Inflammatory macrophage treated with lipopolysaccharide for 1 hour (primary cell): Measurements from ENCODE around the gene ANKRD23.
"Not testable (repeated sequence)": the region's sequence is repeated elsewhere in the genome, so short reads cannot be mapped to it uniquely, and the experiment has no call there.

Experiments
- DNase-seq, 2 donors: peaks; one replicate each; pipeline ENCODE4 v3.0.0-alpha.2; 2020 to 2022

ANKRD23 gene

DNA sequence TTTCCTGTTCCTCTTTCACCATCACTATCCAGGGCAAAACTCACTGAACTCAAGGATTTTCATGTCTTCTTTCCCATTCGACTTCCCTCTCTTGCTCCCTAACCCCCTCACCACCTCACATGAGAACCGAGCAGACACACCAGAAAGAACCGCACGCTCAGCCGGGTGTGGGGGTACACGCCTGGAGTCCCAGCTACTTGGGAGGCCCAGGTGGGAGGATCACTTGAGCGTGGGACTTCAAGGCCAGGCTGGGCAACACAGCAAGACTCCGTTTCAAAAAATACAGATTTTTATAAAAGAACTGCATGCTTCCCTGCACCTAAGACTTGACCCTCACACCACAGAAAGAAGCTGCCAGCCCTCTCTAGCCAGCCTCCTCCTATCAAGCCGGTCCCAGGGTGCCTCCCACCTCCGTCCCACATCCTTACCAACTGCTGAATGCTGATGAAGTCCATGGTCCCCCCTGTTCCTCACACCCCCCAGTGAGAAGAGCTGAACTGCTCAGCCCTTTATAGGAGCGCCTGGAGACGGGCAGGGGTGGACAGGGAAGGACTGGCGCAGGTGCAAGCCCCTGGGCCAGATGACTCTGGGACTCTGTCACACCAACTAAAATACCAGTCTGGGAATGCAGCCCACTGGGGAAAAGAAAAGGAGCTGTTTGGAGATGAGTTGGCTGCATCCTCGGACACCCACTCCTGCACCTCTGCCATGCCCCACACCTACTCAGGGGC is at the start of gene ANKRD23:
Gene ANKRD23, minus strand, starts transcription at position 484 of the 731 bp plus-strand sequence. Its CDS starts 29 bp downstream, at position 455.
- no peak for DNase-seq

DNA sequence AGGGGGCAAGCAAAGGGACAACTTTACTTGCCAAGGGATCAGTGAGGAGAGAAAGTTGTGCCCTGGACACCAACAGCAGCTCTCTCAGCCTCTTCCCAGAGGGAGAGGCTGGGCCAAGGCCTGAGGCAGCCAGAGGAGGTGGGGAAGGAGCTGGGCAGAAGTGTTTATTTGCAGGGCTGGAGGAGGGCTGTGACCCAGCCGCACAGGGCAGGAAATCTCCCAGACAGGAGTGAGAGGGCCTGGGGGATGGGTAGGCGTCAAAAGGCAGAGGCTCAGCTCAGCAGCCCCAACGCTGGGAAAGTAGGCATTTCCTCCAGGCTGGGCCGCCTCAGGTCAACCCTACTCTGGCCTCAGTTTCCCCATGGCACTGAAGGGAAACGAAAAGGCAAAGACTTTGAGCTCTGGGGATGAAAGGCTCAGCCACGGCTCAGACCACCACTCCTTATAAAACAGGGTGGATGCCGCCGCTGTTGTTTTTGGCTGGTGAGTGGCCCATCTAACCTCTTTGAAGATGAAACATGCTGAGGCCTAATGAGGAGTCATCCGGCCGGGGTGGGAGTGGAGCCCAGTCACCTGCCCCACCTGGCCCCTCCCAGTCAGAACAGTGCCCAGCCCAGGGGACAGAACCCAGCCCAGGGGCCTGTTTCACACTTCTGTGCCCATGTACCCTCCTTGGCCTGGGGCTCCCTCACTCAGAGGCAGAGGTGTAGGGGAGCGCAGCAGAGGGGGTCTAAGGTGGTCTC is 47.9 kb upstream of the ANKRD23 start:
- no peak for DNase-seq

DNA sequence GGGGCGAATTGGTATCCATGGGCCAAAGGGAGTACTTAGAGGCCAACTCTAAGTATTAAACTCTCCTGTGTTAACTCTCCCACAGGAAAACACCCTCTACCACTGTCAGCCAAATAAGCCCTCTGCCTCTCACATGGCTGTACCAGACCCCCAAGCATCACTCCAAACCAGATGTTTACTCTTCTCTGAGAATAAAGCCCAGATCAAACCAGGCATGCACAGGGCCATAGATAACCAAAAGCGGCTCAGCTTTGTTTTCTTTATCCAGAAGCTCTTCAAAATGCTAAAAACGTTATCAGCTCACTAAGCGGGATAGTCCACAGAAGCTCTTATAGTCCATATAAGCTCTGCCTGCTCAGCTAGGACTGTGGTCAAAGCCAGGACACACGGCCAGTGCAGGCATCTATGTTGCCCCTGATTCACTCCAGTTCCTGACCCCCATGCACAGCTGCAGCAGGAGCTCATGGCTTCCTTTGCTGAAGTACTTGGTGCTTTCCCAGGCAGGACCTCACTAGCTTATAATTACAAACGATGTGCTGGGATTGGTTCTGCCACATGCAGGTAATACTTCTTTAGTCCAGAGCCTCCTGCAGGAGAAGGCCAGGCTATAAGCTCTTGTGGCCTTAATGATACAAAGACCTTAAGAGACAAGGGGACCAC is 47.0 kb upstream of the ANKRD23 start:
- DNase-seq: no peak

DNA sequence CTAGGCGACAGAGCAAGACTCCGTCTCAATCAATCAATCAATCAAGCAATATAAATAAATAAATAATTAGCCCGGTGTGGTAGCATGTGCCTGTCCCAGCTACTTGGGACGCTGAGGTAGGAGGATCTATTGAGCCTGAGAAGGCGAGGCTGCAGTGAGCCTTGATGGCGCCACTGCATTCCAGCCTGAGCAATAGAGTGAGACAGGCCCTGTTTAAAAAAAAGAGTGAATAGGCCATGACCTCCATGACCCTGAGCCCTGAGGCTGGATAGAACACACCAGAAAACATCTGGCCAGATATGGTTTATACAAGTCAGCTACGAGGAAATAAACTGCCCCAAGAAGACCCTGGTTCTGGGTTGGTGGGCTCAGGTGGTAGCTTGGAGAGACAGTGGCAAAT is 46.4 kb upstream of the ANKRD23 start:
- no peak for DNase-seq

DNA sequence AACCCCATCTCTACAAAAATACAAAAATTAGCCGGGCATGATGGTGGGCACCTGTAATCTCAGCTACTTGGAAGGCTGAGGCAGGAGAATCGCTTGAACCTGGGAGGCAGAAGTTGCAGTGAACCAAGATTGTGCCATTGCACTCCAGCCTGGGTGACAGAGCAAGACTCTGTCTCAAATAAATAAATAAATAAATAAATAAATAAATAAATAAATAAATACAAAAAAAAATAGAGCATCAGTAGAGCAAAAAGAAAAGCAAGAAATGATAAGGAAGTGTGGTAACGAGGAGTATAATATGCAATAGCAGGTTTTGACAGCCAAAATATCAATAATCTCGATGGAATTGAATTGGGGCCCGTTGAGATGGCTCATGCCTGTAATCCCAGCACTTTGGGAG is 45.7 kb upstream of the ANKRD23 start:
- not testable (repeated sequence) for DNase-seq

DNA sequence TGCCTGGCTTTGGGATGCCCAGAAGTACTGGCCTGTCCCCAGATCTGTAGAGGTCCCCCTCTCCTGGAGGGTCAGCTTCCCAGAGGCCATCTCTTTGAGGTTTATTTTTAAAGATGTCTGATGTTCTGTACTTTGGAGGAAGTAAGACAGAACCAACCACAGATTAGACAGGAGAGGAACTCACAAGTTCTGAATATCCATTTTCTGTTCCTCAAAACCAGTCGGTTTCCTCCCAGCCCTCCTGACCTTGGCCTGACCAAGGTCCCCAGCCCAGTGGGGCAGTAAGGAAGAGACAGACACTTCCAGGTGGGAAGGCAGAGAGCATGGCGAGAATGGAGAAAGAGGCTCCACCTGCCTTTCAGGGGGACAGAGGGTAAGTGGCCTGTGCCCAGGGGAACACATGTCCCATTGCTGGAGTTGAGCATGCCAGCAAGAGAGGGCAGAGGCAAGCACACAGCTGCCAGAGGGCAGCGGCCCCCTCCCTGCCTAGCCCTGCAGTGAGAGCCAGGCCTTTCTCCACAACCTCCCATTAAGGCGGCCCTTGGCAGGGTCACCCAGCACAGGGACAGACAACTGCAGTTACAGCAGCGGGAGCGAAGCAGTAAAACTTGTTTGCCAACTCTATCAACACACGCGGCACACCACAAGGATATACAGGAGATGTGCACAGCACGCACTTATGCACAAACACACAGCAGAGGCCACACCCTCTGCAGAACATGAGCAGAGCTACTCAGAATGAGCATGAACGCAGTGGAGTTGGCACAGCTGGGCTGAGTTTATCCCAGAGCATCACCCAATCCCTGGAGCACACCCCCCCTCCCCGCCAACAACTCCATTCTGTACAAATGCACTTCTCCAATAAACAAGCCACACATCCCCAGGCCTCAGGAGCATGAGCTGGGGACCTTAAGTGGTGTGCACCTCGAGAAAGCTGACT is 44.5 kb upstream of the ANKRD23 start:
- peak; percentile 60 to 62 for DNase-seq

DNA sequence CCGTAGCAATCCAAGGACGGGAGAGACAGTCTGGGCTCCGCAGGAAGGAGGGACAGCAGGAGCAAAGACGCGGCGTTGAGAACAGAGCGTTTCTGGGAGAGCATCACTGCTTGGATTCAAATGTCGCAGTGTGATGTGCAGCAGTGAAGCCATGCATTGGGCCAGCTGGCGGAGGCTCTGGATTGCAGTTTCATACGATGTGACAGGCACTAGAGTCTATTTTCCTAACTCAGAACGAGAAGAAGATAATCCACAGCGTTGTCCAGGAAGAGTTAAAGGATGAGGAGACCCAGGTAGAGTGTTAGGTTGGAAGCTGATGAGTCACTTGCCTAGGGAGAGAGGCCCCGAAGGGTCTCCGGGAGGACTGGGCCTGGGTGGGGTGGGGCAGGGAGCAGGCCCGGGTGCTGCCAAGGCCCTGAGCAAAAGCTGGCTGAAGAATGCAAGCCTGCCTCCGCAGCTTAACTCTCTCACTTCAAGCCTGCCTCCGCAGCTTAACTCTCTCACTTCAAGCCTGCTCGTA is 43.7 kb upstream of the ANKRD23 start:
- DNase-seq: no peak

DNA sequence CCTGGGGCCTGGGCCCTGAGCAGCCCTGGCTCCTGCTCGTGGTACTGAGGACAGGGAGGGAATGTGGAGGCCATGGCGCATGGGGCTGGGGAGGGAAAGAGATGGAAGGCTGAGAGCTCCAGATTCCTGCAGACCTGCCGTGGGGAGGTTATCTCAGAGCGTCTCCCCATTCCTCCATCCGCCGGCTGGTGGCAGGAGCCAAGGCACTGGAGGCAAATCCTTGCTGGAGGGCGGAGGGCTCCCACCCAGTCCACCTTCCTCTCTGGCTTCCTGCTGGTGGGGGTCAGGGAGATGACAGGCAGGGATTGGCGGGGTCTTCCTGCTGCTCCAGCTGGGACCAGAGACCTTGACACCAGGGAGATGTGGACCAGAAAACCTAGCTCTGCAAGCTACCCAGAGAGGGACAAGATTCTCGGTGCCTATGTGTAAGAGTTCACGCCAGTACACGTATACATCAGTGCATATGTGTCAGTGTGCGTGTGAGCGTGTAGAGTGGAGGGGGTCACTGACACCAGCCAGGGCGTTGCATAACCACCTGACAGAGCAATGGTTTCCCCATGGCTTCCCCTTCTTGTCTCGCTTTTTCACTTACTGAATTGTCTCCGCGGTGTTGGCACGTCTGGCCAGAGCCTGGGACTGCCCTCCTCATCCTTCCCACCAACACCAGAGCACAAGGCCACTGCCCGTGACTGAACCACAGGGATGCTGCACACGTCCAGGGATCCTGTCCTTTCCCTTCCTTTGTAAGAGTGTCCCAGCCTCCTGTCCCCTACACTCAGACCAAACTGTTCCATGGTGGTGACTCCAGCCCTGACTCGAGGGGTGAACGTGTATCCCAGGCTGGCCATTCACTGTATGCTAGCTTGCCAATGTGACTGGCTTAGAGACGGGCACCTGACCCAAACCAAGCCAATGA is 41.9 kb upstream of the ANKRD23 start:
- DNase-seq: peak; percentile 53

DNA sequence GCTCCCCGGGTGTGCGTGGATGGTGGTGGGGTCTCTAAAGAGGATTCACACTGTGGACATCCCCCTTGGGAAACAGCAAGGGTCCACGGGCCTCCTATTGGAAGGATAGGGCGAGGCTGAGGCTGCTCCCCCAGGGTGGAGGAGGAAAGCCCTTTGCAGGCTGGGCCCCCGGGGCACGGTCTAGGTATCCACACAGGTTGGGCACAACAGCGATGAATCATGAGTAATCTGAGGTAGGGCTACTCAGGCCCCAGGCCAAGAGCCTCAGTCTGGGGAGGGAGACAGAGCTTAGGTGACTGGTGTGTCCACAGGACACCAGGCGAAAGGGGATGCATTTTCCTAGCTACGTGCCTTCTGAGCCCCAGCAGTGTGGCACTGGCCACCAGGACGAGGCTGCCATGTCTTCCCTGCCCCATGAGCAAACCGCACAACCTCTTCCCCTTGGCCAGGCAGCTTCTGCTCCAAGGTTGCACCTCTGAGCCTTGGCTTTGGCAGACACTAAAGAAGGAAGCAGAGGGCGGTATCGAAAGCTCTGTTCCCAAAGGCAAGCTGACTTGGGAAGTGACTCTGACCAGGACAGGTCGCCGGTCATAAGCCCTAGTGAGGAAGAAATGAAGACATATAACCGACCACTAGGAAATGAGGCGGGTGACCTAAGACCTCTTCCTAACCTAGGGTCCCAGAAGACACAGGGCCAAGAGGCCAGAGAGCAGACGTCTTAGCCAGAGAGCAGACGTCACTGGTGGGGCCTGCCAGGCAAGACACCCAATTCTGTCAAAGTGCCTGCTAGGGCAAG is 40.7 kb upstream of the ANKRD23 start:
- peak in 1 of 2 donors; percentile 20 for DNase-seq

DNA sequence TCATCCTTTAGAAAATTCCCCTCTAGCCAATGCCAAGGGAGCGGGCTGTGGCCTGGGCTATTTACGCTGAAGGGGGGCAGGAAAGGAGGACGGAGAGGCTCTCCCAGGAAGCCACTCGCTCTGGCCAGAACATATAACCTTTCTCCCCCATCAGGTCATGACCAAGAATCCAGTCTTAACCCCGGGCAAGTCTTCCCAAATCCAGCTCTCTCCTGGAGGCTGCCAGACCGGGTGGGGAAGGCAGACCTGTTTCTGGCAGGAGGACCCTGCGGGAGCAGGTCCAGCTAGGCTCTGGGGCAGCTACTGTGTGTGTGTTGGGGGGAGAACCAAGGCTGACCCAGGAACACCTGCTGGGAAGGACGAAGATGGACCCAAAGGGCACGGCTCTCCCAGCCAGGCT is 39.5 kb upstream of the ANKRD23 start:
- DNase-seq: no peak

DNA sequence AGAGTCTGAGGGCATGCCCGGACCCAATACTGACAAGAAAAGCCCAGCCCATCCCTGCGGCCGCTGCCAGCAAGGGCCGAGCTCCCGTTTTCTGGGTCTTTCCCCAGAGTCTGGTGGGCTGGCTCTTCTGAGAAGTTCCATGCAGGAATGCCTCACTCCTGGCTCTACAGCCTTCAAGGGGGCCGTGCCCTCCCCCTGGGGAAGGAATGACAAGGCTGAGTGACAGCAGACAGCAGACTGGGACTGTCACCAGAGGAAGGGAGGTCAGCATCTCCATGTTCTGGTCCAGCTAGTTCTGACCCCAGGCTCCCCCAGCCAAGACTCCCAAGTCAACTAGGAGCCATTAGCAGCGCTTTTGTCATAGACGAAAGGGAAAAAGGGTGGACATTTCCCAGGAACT is 39.1 kb upstream of the ANKRD23 start:
- DNase-seq: no peak

DNA sequence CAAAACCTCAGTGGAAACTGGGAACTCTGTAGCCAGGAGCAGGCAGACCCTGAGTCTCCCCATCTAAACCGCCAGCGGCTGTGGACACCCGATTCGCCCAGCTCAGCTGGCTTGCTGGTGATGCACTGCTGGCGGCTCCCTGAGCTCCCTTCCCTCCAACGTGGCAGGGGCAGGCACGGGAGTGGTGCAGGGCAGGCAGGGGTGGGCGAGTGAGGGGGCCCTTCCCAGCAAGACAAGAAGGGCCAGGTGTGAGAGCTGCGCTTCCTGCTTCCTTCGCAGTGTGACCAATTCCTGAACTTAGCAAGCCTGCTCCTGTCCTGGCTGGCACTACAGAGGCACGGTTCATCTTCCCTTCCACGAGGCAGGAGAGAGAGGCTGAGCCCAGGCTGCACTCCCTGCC is 38.4 kb upstream of the ANKRD23 start:
- no peak for DNase-seq

DNA sequence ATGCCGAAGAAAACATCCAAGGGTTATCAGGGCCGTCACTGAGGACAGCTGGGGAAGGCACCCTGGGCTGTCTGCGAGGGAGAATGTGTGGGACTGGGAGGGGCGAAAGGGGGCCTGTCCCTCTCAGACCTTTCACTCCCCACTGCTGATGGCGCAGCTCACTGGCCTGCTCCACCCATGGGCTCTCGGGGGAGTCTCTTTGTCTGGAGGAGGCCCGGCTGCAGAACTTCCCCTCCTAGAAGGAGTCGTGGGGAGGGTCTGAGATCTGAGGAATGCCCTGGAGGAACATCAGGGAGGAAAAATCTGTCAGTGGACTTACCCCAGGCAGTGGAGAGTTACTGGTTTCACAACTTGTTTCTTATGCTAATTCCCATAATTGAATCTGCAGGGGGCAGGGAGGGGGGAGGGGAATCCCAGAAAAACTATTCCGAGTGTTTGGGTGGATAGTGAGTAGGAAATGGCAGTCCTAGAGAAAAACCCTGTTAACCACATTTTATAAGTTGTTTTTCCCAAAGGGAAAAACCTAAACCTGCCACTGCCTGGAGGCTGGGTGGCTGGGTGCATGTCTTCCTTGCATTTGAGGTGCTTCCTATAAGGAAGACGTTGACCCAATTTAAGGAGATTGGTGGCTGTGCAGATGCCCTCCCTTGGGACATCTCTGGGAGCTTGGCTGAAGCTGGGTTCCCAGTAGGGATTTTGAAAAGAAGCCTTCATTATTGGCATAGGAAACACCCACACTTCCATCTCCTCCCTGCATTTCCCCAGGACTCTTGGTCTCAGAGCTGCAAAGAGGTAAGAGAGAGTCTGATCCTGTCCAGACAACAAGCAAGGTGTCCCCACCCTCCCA is 37.8 kb upstream of the ANKRD23 start:
- no peak for DNase-seq

DNA sequence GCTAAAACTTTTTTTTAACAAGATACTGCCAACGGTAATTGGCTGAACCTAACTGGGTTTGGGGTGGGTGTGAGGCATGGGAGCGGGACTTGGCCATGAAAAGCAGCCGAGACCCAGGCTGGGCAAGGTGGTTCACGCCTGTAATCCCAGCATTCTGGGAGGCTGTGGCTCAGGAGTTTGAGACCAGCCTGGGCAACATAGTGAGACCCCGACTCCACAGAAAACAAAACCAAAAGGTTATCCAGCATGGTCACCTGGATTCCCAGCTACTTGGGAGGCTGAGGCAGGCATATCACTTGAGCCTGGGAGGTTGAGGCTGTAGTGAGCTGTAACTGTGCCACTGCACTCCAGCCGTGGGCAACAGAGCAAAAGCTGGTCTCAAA is 37.1 kb upstream of the ANKRD23 start:
- no peak for DNase-seq

DNA sequence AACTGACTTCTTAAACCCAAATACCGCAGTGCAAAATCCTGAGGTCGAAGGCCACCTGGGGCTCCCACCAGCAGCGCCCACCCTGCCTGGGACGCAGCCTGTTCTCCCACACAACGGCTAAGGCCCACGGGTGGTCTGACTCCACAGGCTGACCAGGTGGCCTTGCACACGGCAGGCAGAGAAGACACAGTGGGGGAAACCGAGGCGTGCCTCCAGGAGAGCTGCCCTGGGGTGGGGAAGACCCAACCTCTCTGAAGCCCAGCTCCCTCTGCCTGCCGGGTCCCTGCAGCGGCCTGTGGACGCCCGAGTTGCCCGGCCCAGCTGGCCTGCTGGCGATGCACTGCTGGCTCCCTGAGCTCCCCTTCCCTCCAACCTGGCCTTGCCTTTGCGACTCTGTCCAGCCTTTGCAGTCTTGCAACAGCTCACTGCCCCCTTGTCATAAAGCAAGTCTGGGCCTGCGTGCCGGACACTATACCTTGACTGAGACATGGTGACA is 35.8 kb upstream of the ANKRD23 start:
- no peak for DNase-seq

DNA sequence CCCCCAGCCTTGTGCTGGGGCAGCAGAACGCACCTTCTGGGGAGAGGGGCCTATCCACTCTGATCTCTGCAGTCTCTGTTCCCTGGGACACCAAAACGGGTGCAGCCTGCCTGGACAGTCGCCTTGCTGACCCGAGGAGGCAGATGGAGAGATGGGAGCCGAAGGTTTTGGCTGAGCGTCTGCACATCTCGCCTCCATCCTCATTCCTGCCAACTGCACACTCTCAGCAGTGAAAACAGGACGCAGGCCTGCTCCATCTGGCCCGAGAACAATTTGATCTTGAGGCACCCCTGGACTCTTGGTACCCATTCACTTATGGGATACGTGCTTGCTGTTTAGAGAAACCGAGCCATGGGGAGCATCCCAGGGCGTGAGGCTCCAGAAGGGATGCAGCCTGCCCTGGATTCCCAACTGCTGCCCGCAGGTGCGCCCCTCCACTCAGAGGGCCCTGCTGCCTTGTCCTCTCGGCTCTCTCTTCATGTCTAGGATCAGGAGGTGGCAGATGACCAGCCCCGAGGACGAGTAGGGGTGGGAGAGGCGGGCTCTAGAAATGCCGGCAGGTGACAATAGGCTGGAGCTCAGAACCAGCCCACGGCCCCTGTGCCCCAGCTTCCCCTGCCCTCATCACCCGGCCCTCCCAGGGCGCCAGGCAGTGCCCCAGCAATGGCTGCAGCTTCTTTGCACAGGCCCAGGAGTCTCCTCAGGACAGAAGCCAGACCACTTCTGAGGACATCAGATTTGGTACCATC is 35.1 kb upstream of the ANKRD23 start:
- DNase-seq: no peak

DNA sequence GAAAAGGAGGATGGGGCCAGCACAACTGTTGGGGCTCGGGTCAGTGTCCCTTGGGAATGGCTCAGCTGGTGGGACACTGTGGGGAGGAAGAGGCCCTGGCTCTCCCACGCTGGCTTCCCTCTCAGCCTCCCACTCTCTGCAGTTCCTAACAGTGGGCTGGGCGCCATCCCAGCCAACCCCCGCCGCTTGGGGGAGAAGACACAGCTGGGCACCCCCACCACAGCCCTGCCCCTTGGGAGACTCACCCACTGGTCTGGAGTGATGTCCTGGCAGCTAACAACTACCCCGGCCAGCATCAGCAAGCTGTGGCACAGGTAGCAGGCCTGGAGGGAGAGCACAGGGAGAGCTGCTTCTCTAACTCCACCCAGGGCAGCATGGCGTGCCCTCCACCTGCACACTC is 34.4 kb upstream of the ANKRD23 start:
- DNase-seq: no peak

DNA sequence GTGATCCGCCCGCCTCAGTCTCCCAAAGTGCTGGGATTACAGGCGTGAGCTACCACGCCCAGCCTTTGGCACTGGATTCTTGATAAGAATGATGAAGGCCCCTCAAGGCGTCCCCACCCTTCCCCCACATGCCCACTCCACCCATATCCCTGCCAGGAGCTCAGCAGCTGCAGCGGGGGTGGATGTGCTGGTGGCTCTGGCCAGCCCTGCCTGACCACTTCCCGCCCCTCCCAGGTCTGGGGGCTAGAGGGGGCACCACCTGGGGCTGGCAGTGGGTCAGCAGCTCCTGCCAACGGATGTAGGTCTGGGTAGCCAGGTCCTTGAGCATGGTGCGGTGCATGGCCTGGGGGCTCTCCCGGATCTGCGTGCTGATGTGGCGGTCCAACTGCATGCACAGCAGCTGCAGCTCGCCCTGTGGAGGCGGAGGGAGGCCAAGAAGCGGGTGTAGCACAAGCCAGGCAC is 33.8 kb upstream of the ANKRD23 start:
- no peak for DNase-seq

DNA sequence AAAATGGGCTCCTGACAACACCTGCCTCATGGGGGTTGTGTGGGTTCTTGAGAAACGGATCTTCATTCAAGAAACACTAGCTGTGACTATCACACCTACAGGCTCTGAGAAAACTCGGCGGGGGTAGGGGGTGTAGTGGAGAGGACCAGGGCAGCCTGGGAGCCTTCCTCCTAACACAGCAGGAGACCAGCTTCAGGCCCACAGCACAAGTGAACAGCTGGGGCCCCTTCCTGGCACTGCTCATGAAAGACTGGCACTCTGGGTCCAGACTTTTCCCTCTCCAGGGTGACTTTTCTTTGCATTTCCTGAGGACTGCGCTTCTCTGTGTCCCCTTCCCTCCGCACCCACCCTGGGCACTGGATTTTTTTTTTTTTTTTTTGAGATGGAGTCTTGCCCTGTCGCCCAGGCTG is 33.2 kb upstream of the ANKRD23 start:
- no peak for DNase-seq
